SU-DHL-6 (cell line): ENCODE measurements around the gene POC1A.

Experiments used
- CTCF ChIP-seq: fragments of 200-600 bp; sonication (generic); IDR thresholded peaks from one replicate; pipeline ENCODE4 v1.5.1; 2017; ENCODE audit warnings: antibody characterized with exemption, mild to moderate bottlenecking, low read length, moderate library complexity; ENCODE audit not compliant: insufficient read depth, poor library complexity, severe bottlenecking
- EZH2phosphoT487 ChIP-seq: fragments of 200-600 bp; sonication (generic), shearing (Covaris generic); conservative IDR thresholded peaks from 2 replicates; pipeline ENCODE4 v1.6.1; 2018; ENCODE audit warnings: mild to moderate bottlenecking, antibody characterized with exemption, low read length, moderate library complexity, mixed read lengths

DNA sequence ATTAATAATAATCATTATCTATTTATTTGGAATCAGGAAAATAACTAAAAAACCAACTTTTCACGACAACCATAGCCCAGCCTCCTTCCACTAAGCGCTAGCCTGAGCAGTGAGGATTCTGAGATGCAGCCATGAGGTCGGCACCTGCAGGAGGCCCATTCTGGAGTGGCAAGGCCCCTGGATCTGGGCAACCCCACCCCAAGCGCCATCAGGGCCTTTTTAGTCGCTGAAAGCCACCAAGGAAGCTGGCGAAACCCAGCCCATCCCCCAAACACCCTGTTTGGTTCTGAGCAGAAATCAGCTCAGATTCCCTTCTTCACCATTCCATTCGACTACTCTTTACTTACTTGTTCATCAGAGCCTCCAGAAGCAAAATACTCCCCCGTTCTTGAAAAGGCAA lies 29.5 kb downstream of the POC1A start:
- TF ChIP-seq CTCF: no peak
- no peak for TF ChIP-seq EZH2phosphoT487
